Lower lobe of right lung (tissue), 2 donors: Measurements from ENCODE around the gene NKX1-1. TPM values are rescaled to one million over a fixed set of nuclear protein-coding genes. Genes with fewer than 3 reads are reported as not detected.
A peak's percentile ranks its signal among the peaks of the same experiment; 100 is the strongest.

ENCODE experiments used
- ATAC-seq, 2 donors: fragments of 200-7000 bp; cut with Tn5 transposase; one replicate each; pipeline ENCODE4 v1.9.1; 2020 to 2022; ENCODE audit warnings: mild to moderate bottlenecking in 2 of 2, moderate library complexity in 2 of 2
- DNase-seq: peaks from one replicate; pipeline ENCODE4 v3.0.0-alpha.2; 2020
- H3K27ac ChIP-seq: fragments of 200-600 bp; one replicate; pipeline ENCODE4 v1.8.0; 2022
- H3K27me3 ChIP-seq: fragments of 200-600 bp; one replicate; pipeline ENCODE4 v1.8.0; 2022; ENCODE audit warnings: low read depth
- H3K36me3 ChIP-seq: fragments of 200-600 bp; one replicate; pipeline ENCODE4 v1.8.0; 2022; ENCODE audit warnings: mild to moderate bottlenecking
- H3K4me1 ChIP-seq: fragments of 200-600 bp; one replicate; pipeline ENCODE4 v1.8.0; 2022
- H3K4me3 ChIP-seq: fragments of 200-600 bp; one replicate; pipeline ENCODE4 v1.8.0; 2022; ENCODE audit warnings: mild to moderate bottlenecking
- H3K9me3 ChIP-seq: fragments of 200-600 bp; one replicate; pipeline ENCODE4 v1.8.0; 2022
- intact Hi-C: fragments of 100-400 bp; cut with DNase I; formaldehyde crosslinking; loops from one replicate; pipeline ENCODE4 v1.11.0; 2022
- total RNA-seq: library from RNA; stranded (reverse); fragmentation: NEBNext Ultra II Directional; extraction: Animal tissue kit (Norgen Biotek cat#: 25700); gene quantifications from one replicate; pipeline ENCODE4 v1.2.1, GENCODE V29; 2021
- TF ChIP-seq, protein P1 (sequence below): fragments of 200-600 bp; IDR thresholded peaks from one replicate; pipeline ENCODE4 v1.8.0; 2022; ENCODE audit warnings: antibody characterized with exemption, mild to moderate bottlenecking
- donor health status: DM: no; HTN: yes; CAD: no; lungs with severe emphysema.

NKX1-1 gene
- total RNA-seq, 1 donor from 2014 or later, result not detected

DNA sequence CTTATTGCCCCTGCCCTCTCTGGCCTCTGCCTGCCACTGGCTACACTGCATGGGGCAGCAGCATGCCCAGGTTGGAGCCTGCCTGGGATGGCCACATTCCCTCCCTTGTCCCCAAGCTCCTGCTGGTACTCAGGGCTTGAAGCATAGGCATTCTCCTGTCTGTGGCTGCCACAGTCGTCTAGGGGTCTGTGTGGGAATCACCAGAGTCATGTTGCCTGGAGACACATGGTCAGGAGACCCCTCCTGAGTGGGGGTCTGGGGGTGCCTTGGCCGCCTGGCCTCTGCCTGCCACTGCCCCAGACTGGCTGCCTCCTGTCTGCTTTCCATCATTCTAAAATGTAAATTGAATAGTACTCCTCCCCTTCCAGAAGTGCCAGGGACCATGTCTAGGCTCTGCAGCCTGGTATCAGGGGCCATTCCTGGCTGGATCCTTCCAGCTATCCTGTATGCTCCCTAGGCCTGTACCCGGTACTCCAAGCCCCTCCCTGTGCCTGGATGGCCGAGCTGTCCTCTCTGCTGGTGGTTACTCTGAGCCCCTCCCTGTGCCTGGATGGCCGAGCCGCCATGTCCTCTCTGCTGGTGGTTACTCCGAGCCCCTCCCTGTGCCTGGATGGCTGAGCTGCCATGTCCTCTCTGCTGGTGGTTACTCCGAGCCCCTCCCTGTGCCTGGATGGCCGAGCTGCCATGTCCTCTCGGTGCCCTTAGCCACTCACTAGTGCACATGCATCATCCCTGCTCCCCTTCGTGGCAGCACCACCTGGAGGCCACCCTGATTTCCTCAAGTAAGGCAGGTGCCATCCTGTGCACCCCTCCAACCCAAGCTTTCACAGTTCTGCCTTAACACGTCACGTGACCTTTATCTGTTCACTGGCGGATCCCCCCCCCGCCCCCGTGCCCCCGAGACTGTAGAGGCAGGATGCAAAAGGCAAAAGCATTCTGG lies 5.5 kb upstream of the NKX1-1 start:
- H3K4me1 ChIP-seq, result no peaks in the 10 kb centered on the region
- H3K9me3 ChIP-seq, result no peaks in the 10 kb centered on the region
- H3K4me3 ChIP-seq, result no peak overlapping the region
- no peak overlapping the region for H3K27ac ChIP-seq
- TF ChIP-seq, protein P1, sequence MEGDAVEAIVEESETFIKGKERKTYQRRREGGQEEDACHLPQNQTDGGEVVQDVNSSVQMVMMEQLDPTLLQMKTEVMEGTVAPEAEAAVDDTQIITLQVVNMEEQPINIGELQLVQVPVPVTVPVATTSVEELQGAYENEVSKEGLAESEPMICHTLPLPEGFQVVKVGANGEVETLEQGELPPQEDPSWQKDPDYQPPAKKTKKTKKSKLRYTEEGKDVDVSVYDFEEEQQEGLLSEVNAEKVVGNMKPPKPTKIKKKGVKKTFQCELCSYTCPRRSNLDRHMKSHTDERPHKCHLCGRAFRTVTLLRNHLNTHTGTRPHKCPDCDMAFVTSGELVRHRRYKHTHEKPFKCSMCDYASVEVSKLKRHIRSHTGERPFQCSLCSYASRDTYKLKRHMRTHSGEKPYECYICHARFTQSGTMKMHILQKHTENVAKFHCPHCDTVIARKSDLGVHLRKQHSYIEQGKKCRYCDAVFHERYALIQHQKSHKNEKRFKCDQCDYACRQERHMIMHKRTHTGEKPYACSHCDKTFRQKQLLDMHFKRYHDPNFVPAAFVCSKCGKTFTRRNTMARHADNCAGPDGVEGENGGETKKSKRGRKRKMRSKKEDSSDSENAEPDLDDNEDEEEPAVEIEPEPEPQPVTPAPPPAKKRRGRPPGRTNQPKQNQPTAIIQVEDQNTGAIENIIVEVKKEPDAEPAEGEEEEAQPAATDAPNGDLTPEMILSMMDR, result no peak
- peaks cover 92% of the 10 kb centered on the region for H3K27me3 ChIP-seq
- ATAC-seq, result no peak
- H3K36me3 ChIP-seq, result no peaks in the 10 kb centered on the region
- intact Hi-C loops, result no loop called here
- peak; percentile 36 for DNase-seq

GRCh38 chr4:1410491-1411325 lies 4.5 kb upstream of the NKX1-1 start:
- TF ChIP-seq, protein P1, result no peak
- Histone ChIP-seq H3K27ac (no peak overlapping the region), H3K4me3 (no peak overlapping the region), H3K4me1 (no peaks in the 10 kb centered on the region), H3K27me3 (peaks cover 94% of the 10 kb centered on the region), H3K36me3 (no peaks in the 10 kb centered on the region), H3K9me3 (no peaks in the 10 kb centered on the region)
- ATAC-seq (peak; percentile 52 to 73), DNase-seq (peak; percentile 52)
- intact Hi-C loops, result no loop called here

- no peak overlapping the region for H3K4me3 ChIP-seq
- intact Hi-C loops, result no loop called here
- peaks cover 95% of the 10 kb centered on the region for H3K27me3 ChIP-seq
- DNase-seq (peak; percentile 23), ATAC-seq (no peak)
- no peaks in the 10 kb centered on the region for H3K9me3 ChIP-seq
- H3K36me3 ChIP-seq, result no peaks in the 10 kb centered on the region
- H3K4me1 ChIP-seq, result no peaks in the 10 kb centered on the region
- TF ChIP-seq, protein P1, result no peak
- no peak overlapping the region for H3K27ac ChIP-seq
Observed at GRCh38 chr4:1409491-1410425, 3.5 kb upstream of the NKX1-1 start.

DNA sequence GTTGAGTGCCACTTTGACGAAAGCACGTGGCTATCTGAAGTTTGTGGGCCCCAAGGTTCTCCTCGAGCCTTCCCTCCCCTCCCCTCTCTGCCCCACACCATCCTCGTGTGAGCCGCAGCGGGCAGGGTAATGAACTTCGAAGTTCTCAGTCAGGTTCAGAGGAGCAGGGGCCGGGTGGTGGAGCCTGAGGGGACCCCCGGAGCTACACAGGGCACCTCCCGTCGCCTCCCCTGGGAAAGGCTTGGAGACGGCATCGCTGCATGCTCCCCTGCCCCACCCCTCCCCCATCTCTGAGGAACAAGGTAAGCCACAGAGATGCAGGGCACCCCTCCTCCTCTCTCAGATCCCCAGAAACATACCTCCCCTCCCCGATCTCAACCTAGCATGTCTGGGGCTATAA lies 2.8 kb upstream of the NKX1-1 start:
- Histone ChIP-seq H3K9me3 (no peaks in the 10 kb centered on the region), H3K27ac (no peak overlapping the region), H3K27me3 (peaks cover 98% of the 10 kb centered on the region), H3K36me3 (no peaks in the 10 kb centered on the region), H3K4me3 (no peak overlapping the region), H3K4me1 (no peaks in the 10 kb centered on the region)
- ATAC-seq, result no peak
- intact Hi-C loops, result no loop called here
- DNase-seq, result peak; percentile 45
- TF ChIP-seq, protein P1, result no peak

GRCh38 chr4:1408418-1408817 lies 2.2 kb upstream of the NKX1-1 start:
- H3K36me3 ChIP-seq, result no peaks in the 10 kb centered on the region
- peaks cover 98% of the 10 kb centered on the region for H3K27me3 ChIP-seq
- DNase-seq (peak; percentile 29), ATAC-seq (no peak)
- H3K9me3 ChIP-seq, result no peaks in the 10 kb centered on the region
- intact Hi-C loops, result no loop called here
- no peak overlapping the region for H3K27ac ChIP-seq
- no peaks in the 10 kb centered on the region for H3K4me1 ChIP-seq
- no peak overlapping the region for H3K4me3 ChIP-seq
- TF ChIP-seq, protein P1, result no peak
